Measurements from ENCODE around the gene NPAS3.

DNA sequence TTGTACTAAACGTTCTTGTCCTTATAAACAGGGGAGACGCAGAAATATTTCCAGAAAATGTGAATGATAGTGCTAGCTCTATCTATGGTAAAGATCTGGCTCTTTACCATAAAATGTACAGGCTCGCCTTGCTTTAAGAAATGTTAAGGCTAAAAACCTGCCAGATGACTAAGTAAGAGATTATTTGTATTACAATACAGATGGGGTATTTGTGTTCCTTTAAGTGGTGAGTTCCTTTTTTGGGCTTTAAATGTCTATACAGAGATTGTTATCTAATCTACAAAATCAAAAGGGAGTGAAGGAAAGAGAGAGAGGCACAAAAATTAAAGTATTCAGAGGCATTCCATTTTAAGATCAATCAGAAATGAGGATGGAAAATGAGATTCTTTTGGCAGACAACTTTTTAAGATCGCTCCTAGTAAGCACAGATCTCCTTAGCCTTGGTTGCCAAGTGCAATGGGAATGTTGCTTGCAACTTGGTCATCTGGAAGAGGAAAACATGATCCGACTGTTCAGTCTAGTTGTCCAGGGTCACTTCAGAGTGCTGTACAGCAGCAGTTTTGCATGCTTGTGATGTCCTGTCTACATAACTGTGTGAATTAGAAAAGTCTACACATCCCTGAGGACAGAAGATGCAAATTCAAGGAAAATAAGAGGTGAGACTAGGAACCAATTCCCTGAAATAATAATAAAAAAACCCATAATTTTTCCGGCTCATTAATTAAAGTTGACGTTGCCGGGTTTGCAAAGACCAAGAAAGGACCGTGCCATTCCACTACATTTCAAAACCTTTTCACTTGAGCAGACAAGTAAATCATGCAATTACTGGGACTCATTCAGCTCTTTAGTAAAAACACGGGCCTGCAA is 631.4 kb downstream of the NPAS3 start:
- TF ChIP-seq GATA2 (IDR thresholded peaks at IDR 0.05; ENCODE audit: low read depth, low read length) (0 out of 2 replicates have a peak, but pooled peaks have one; percentile 18), GATA3 (IDR thresholded peaks at IDR 0.05; ENCODE audit: low read depth, low read length) (no peak)
